Stimulated activated CD4-positive, alpha-beta T cell treated with anti-CD3 and anti-CD28 coated beads, Interleukin-4, amount 100 ng/mL, for 48 hours (primary cell): ENCODE measurements around the gene UNC5C.

Experiments
- DNase-seq, 2 donors: peaks; one replicate each; pipeline ENCODE4 v3.0.0-alpha.2; 2020; ENCODE audit warnings: low read depth in 2 of 2

UNC5C gene

DNA sequence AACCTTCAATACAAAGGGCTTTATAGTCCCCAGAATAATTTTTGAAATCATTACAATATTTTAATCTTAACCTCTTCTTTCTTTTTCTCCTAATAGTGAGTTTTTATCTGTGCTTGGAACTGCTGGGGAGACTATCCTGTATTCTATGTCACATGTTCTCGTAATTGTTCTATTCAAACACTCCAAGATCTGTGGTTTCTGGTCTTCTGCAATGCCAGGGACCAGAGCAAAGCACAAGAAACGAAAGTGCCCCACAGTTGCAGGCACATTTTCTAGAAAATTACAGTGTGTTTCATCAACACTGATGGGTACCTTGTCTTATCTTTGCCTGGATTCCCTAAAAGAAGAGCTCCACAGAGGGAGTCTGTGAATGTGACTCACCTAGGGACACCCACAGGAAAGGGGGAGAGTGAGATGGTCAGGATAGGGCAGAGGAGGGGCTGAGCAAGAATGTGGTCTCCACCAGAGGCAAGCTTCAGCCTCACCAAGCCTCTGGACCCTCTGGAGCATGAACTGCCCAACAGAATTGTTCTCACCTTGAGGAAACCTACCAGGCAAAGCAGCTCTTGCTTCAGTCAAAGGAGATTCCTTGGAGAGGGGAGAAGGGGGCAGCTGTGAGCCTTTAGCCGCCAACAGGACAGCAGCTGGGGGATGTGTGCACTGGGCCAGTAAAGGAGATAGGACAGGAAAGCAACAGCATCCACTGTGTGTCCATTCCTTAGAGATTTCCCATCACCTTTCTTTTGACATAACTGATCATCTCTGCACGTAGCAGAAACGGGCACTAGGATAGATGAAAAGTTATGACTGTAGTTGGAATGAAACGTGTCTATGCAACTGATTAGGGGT is 25.9 kb downstream of the UNC5C start:
- no peak for DNase-seq

DNA sequence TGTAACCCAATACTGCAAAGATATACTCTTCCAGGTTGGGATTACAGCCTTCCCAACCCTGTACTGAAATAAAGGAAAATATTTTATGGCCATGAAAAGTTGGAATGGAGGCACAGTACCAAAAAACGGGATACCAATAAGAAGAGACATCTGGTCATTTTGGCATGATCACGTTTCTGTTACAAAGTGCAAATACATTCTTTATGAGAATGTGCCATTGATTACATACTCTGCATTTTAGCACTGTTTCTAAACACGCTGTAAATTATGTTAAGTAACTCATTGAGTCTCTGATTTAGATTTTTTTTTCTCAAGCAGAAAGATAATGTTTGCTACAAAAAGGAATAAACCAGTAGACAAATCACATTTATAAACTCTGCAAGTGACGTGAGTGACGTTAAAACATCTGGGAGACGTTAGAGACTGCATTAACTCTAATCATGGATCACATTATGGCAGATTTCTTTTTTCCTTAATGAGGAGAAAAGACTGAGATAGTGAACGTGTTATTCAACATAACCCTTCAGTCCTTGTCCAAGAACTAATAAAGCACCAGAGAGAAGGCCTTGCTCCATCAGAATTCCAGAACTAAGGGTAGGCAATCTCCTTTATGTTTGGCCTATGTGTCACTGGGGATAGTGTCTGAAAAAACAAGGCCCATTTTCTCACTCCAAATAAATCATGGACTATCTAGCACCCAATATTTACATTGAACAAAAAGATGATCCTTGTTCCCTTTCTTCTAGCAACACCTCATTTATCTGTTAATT is 31.0 kb downstream of the UNC5C start:
- no peak for DNase-seq

GRCh38 chr4:95516528-95517017 is 32.2 kb downstream of the UNC5C start:
- no peak for DNase-seq

GRCh38 chr4:95515589-95515988 is 33.2 kb downstream of the UNC5C start:
- no peak for DNase-seq

GRCh38 chr4:95513022-95513421 is 35.8 kb downstream of the UNC5C start:
- DNase-seq: no peak

DNA sequence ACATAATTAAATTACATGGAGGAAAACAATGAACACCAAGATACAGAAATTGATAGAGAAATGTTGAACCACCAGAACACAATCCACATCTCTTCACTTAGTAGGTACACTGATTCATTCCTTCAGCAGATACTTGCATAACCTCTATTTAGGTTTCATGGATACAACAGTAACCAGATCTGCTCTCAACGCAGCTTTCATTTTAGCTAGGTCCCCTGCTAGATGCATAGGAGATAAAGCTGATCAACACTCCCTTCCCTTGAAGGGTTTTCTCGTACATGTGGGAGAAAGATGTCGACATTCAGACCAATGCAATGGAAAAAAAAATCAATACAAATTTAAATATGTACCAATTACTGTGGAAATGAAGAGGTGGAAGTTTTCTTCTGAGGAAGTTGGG is 37.3 kb downstream of the UNC5C start:
- no peak for DNase-seq

DNA sequence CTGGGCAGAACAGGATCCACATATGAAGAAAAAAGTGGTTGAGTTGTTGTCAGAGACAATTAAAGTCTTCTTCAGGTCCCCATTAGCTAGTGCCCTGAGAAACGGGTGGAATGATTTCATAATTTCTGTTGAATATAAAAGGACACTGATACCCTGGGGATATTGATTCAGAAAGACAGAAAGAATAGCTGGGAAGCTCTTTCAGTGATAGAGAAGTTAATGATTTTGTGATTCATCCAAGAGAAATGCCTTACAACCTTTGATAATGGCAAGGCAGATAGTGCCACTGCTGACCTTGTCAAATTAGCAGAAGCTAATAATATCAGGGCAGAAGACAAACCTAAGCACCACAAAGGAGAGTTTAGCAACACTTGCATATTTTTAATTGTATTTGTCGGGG is 37.9 kb downstream of the UNC5C start:
- no peak for DNase-seq

GRCh38 chr4:95510145-95510544 is 38.6 kb downstream of the UNC5C start:
- DNase-seq: no peak

DNA sequence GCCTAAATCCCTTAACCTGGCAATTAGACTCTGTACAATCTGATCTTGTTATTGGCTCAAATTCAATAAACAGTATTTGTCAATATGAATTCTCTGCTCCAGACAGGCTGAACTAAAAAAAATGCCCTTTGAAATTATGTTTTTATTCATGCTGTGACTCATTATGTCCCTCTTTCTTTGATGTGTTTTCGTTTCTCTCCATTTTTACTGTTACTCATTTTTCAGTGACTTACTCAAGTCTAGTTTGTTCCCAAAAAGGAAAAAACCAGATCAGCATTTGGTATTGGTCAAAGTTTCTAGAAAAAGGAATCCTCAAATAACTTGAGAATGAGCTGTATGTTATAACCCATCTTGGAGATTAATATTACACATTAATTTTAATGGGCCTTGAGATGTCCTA is 40.4 kb downstream of the UNC5C start:
- DNase-seq: no peak

GRCh38 chr4:95507561-95507960 is 41.2 kb downstream of the UNC5C start:
- no peak for DNase-seq

- DNase-seq: no peak
Observed at GRCh38 chr4:95507147-95507546, 41.6 kb downstream of the UNC5C start.

- DNase-seq: no peak
Observed at GRCh38 chr4:95506264-95506663, 42.5 kb downstream of the UNC5C start.

DNA sequence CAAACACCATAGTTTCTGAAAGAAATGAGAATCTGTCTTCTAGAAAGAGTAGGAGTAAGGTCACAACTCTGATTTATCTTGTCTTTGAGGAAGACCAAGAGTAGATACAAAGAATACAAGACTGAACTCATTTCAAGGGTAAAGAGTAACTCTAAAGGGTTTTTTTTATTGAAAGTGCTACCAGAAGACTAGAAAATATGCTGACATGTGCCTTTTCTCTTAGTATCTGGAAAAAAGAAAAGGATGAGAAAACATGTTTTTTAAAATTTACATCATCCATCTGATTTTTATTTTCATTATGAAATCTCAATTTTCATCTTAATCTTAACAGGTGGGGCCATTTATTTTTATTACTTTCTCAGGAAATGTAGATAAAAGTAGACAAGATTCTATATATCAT is 43.0 kb downstream of the UNC5C start:
- DNase-seq: no peak

DNA sequence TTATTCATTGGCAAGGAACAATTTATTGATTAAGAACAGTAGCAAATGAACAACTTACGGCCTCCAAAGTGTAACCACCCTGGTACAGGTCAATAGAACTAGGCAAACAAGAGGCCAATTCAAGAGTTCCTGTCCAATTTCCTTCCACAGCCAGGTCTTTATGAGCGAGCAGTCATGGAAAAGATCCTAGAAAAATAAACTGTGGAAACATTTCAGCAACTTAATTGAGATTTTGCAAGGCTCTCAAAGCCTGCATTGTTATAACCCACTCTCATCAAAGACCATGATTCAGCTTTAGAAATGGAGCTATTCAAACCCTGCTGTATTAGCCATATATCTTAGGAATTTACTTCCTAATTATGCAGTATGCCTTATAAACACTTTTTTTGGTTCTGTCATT is 43.6 kb downstream of the UNC5C start:
- no peak for DNase-seq

GRCh38 chr4:95504501-95504900 is 44.3 kb downstream of the UNC5C start:
- DNase-seq: no peak

DNA sequence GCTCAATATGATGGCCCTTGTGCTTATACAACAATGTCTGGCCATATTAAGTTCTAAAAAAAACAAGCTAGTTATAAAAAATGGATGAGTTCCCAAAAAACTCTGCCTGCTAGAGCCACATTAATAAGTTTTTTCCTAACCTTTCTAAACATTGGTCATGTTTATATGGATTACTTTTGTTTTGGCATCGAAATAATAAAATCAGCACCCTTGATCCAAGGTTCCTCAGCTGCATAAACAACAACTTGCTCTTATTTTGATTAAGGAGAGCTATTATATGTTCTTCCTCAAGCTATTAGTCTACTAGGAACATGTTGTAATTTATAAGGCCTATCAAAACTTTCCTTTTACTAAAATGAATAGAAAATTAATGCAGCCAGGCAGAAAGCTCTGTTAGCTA is 48.4 kb downstream of the UNC5C start:
- no peak for DNase-seq

GRCh38 chr4:95499291-95499696 is 49.5 kb downstream of the UNC5C start:
- no peak for DNase-seq

DNA sequence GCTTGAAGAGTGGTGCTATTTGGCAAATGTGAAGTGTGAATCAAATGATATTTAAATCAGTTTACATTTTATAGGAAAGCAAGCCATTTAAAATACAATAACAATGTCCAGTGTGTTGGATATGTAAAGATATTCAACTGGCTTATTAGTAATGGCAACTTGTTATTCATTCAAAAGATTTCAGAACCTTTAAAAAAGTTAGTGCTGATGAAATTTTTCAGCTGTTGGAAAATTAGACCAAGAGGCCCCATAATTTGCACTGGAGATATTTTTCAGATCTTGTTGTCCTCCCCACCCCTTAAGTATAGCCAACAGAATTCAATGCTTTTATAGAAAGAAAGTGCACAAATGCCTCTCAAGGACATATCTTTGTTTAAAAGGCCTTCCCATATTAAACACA is 54.6 kb downstream of the UNC5C start:
- DNase-seq: no peak

GRCh38 chr4:95478679-95479078 is 70.1 kb downstream of the UNC5C start:
- no peak for DNase-seq

- no peak for DNase-seq
Observed at GRCh38 chr4:95476121-95476520, 72.7 kb downstream of the UNC5C start.

GRCh38 chr4:95472534-95472933 is 76.2 kb downstream of the UNC5C start:
- DNase-seq: no peak

DNA sequence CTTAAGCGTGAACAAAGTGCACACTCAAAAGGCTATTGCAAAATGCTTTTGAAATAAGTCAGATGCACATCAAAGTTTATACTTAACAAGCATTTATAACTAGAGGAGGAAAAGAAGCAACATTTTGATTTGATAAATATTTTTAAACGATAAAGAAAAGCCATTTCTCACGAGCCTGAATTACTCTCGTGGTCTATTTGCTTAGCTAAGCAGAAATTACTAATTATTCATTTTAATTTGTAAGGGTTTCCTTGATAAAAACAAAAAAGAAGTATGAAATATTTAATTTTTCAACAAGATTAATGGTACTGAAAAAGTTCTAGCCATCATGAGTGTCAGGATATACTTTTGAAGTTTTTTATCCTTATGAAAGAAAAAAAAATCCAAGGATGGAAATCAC is 78.2 kb downstream of the UNC5C start:
- DNase-seq: no peak

- DNase-seq: no peak
Observed at GRCh38 chr4:95469617-95470016, 79.2 kb downstream of the UNC5C start.
